ENCODE results near the gene SNIP1. TPM values are rescaled to one million over a fixed set of nuclear protein-coding genes. Genes with fewer than 3 reads are reported as not detected.

Gene SNIP1
- total RNA-seq, 1 donor from 2014 or later: 10.5 TPM

Small RNA genes lying within 50 kb of the gene (microRNA-seq; reads per million reads assigned to microRNA genes)
- gene MIR5581: 1.3 reads per million

Other genes starting within 250 kb of the SNIP1 start
- gene ZC3H12A, start 79.7 kb downstream of the SNIP1 start, total RNA-seq: 3.3 TPM
- 40.1 TPM for gene MEAF6, start 39.5 kb downstream of the SNIP1 start, total RNA-seq
- gene DNALI1, start 2.6 kb upstream of the SNIP1 start, total RNA-seq: 3.0 TPM
- 24.1 TPM for gene GNL2, start 41.6 kb upstream of the SNIP1 start, total RNA-seq
- not detected for gene RSPO1, start 80.6 kb upstream of the SNIP1 start, total RNA-seq
- gene CDCA8, start 138.2 kb upstream of the SNIP1 start, total RNA-seq: 0.27 TPM
- not detected for gene EPHA10, start 210.8 kb upstream of the SNIP1 start, total RNA-seq
- gene MANEAL, start 239.6 kb upstream of the SNIP1 start, total RNA-seq: 2.1 TPM